ENCODE results near the gene RAD51B. TPM values are rescaled to one million over a fixed set of nuclear protein-coding genes. Genes with fewer than 3 reads are reported as not detected.

The RAD51B gene
- total RNA-seq, 3 donors from 2014 or later, result 10.6 to 77.6 (median 33.8) TPM

DNA sequence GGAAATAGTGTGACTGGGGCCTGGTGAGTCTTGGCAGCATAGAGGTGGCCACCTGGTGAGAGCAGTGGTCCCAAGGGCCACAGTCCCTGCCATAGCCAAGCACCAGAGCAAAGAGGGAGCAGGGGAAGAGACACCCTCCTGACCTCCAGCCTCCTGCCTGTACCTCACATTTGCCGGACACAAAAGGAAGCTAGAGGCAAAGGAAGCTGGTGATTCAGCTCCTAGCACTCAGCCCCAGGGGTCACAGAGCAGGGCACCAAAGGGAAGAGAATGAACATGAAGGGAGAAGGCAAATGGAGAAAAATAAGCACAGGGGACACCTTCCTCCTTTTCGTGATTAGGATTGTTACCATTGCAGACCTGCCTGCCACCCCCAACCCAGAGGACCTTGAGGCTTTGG lies 756.5 kb downstream of the RAD51B start:
- TF ChIP-seq, protein P1, sequence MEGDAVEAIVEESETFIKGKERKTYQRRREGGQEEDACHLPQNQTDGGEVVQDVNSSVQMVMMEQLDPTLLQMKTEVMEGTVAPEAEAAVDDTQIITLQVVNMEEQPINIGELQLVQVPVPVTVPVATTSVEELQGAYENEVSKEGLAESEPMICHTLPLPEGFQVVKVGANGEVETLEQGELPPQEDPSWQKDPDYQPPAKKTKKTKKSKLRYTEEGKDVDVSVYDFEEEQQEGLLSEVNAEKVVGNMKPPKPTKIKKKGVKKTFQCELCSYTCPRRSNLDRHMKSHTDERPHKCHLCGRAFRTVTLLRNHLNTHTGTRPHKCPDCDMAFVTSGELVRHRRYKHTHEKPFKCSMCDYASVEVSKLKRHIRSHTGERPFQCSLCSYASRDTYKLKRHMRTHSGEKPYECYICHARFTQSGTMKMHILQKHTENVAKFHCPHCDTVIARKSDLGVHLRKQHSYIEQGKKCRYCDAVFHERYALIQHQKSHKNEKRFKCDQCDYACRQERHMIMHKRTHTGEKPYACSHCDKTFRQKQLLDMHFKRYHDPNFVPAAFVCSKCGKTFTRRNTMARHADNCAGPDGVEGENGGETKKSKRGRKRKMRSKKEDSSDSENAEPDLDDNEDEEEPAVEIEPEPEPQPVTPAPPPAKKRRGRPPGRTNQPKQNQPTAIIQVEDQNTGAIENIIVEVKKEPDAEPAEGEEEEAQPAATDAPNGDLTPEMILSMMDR (IDR thresholded peaks at IDR 0.05), result no peak
- TF ChIP-seq POLR2AphosphoS5 (IDR thresholded peaks at IDR 0.05) (no peak), POLR2A (IDR thresholded peaks at IDR 0.05) (no peak)
- peak overlapping the region; percentile 85 to 87 for H3K27ac ChIP-seq

GRCh38 chr14:68576496-68577244 lies 757.1 kb downstream of the RAD51B start:
- no peak for DNase-seq (ENCODE audit: low spot score in 2 of 2)
- Histone ChIP-seq H3K4me1 (peaks cover 0 to 12% of the 10 kb centered on the region in 2 donors), H3K36me3 (no peaks in the 10 kb centered on the region), H3K4me3 (no peak overlapping the region), H3K9me3 (no peaks in the 10 kb centered on the region), H3K27ac (peak overlapping the region; percentile 85 to 87), H3K27me3 (no peaks in the 10 kb centered on the region)
- intact Hi-C loops (cut with DNase I; ENCODE audit: low total_unique reads), result no loop called here
- TF ChIP-seq POLR2AphosphoS5 (IDR thresholded peaks at IDR 0.05) (no peak), POLR2A (IDR thresholded peaks at IDR 0.05) (no peak)
- TF ChIP-seq, protein P1 (IDR thresholded peaks at IDR 0.05), result no peak

More for the DNA sequence above, 756.5 kb downstream of the RAD51B start:
- no peaks in the 10 kb centered on the region for H3K36me3 ChIP-seq
- intact Hi-C loops (cut with DNase I; ENCODE audit: low total_unique reads), result no loop called here
- no peaks in the 10 kb centered on the region for H3K9me3 ChIP-seq
- H3K4me1 ChIP-seq, result peaks cover 0 to 12% of the 10 kb centered on the region in 2 donors
- H3K27me3 ChIP-seq, result no peaks in the 10 kb centered on the region
- no peak overlapping the region for H3K4me3 ChIP-seq
- DNase-seq (ENCODE audit: low spot score in 2 of 2), result no peak

- Histone ChIP-seq H3K27me3 (no peaks in the 10 kb centered on the region), H3K4me1 (peaks cover 0 to 12% of the 10 kb centered on the region in 2 donors), H3K27ac (peak overlapping the region; percentile 85 to 87), H3K4me3 (no peak overlapping the region), H3K36me3 (no peaks in the 10 kb centered on the region), H3K9me3 (no peaks in the 10 kb centered on the region)
- peak in 1 of 2 donors; percentile 84 for DNase-seq (ENCODE audit: low spot score in 2 of 2)
- TF ChIP-seq POLR2AphosphoS5 (IDR thresholded peaks at IDR 0.05), result peak; percentile 88 to 94 (median 92)
- TF ChIP-seq, protein P1 (IDR thresholded peaks at IDR 0.05), result no peak
- intact Hi-C loops (cut with DNase I; ENCODE audit: low total_unique reads), result no loop called here
Measured at GRCh38 chr14:68577802-68578541, 758.4 kb downstream of the RAD51B start.

DNA sequence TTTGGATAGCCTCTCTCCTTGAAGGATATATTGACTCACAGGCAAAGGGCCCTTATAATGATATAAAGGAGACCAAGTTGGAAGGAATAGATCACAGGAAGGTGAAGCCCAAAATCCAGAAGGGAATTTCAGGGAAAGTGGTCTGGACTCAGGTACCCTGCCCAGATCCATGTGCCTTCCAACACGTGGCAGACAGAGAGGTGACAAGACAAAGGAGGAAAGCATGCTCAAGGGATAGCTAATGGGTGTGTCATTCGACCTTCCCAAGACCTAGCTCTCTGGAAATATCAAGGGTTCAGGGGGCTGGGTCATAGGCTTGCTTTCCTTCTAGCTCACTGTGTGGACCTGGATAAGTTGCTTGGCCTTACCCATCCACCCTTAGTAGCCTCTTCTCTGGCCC lies 759.0 kb downstream of the RAD51B start:
- no peak for TF ChIP-seq POLR2AphosphoS5 (IDR thresholded peaks at IDR 0.05)
- TF ChIP-seq, protein P1 (IDR thresholded peaks at IDR 0.05), result no peak
- TF ChIP-seq POLR2A (IDR thresholded peaks at IDR 0.05), result no peak
- peak overlapping the region; percentile 85 to 87 for H3K27ac ChIP-seq
- no peaks in the 10 kb centered on the region for H3K27me3 ChIP-seq
- no peaks in the 10 kb centered on the region for H3K9me3 ChIP-seq
- peaks cover 0 to 12% of the 10 kb centered on the region in 2 donors for H3K4me1 ChIP-seq
- intact Hi-C loops (cut with DNase I; ENCODE audit: low total_unique reads), result no loop called here
- DNase-seq (ENCODE audit: low spot score in 2 of 2), result no peak
- H3K4me3 ChIP-seq, result no peak overlapping the region
- no peaks in the 10 kb centered on the region for H3K36me3 ChIP-seq
